Measurements from ENCODE around the gene ARHGAP24. TPM values are rescaled to one million over a fixed set of nuclear protein-coding genes. Genes with fewer than 3 reads are reported as not detected.

Gene ARHGAP24
- polyA plus RNA-seq, 1 of the 3 experiments (the other 2 are of a cell fraction) = 1.4 TPM

GRCh38 chr4:85755285-85755684 lies 280.3 kb downstream of the ARHGAP24 start (continued):
- no peak for TF ChIP-seq PBX3 (IDR thresholded peaks at IDR 0.05)
- no peak for TF ChIP-seq TCF12 (IDR thresholded peaks at IDR 0.05)
- TF ChIP-seq, protein P1, sequence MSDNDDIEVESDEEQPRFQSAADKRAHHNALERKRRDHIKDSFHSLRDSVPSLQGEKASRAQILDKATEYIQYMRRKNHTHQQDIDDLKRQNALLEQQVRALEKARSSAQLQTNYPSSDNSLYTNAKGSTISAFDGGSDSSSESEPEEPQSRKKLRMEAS (IDR thresholded peaks at IDR 0.05; ENCODE audit: low read depth) = no peak
- no peak for TF ChIP-seq RAD21 (IDR thresholded peaks at IDR 0.05; ENCODE audit: low read length)
- TF ChIP-seq ZBTB33 (IDR thresholded peaks at IDR 0.05; ENCODE audit: borderline replicate concordance, low read depth) = no peak
- no peak for TF ChIP-seq MEF2A (IDR thresholded peaks at IDR 0.05; ENCODE audit: borderline replicate concordance, low read depth)
- TF ChIP-seq NRF1 (IDR thresholded peaks at IDR 0.05; ENCODE audit: low read depth, low read length) = no peak

- no peaks in the 10 kb centered on the region; a peak in 1 of 4 replicates for H3K4me1 ChIP-seq (ENCODE audit: control insufficient read depth in 1 of 2, insufficient read depth in 2 of 2, low read depth in 1 of 2, low read length in 1 of 2)
- peaks cover 8% of the 10 kb centered on the region for H3F3A ChIP-seq (replicated peaks; ENCODE audit: insufficient read depth)
- peak; percentile 7 for DNase-seq
- no peaks in the 10 kb centered on the region for H3K27me3 ChIP-seq (ENCODE audit: insufficient read depth)
- no peaks in the 10 kb centered on the region for H3K9me3 ChIP-seq
- no peak overlapping the region for H3K4me3 ChIP-seq (ENCODE audit: low read depth in 2 of 2, low read length in 1 of 2)
- H2AFZ ChIP-seq (ENCODE audit: low read depth) = no peak overlapping the region
- ChIA-PET CTCF (interaction anchor here (0.6 to 1.5 kb wide), 4 partner anchors 22 to 609 kb away, joined by 3 to 7 read pairs (median 4); no protein-coding TSS in a partner anchor), POLR2A (no interaction called here)
- no peaks in the 10 kb centered on the region for H3K79me2 ChIP-seq (ENCODE audit: insufficient read depth)
- H3K4me2 ChIP-seq = no peak overlapping the region
- no peaks in the 10 kb centered on the region for H4K20me1 ChIP-seq (ENCODE audit: insufficient read depth)
- no peaks in the 10 kb centered on the region for H3K9me2 ChIP-seq
- H3K9ac ChIP-seq = no peak overlapping the region
- WGBS (ENCODE audit: low lambda C conversion rate) = 62% methylated on average over 3 of the region's 3 CpGs
- H3K27ac ChIP-seq (ENCODE audit: low read depth in 2 of 2, low read length in 1 of 2) = no peak overlapping the region
- no peaks in the 10 kb centered on the region for H3K36me3 ChIP-seq (replicated peaks in 1 of 2; ENCODE audit: control insufficient read depth in 1 of 2, insufficient read depth in 2 of 2, low read length in 1 of 2)
- TF ChIP-seq CTCF (IDR thresholded peaks at IDR 0.05) (peak; percentile 73), YY1 (IDR thresholded peaks at IDR 0.05; ENCODE audit: low read depth) (no peak), SMC3 (IDR thresholded peaks at IDR 0.05; ENCODE audit: low read depth, low read length) (peak; percentile 39; the same call in 1 of the 2 replicates), RAD21 (IDR thresholded peaks at IDR 0.05; ENCODE audit: low read length) (peak; percentile 52)
Observed at GRCh38 chr4:85756938-85757337, 282.0 kb downstream of the ARHGAP24 start.

- H4K20me1 ChIP-seq (ENCODE audit: insufficient read depth) = no peaks in the 10 kb centered on the region
- H3K4me3 ChIP-seq (ENCODE audit: low read depth in 2 of 2, low read length in 1 of 2) = no peak overlapping the region
- CTCF ChIA-PET = interaction anchor here (1.2 kb wide), 1 partner anchor 37 kb away, joined by 4 read pairs; no protein-coding TSS in a partner anchor
- no peaks in the 10 kb centered on the region for H3K27me3 ChIP-seq (ENCODE audit: insufficient read depth)
- no peaks in the 10 kb centered on the region for H3K9me3 ChIP-seq
- H3K9me2 ChIP-seq = no peaks in the 10 kb centered on the region
- WGBS (ENCODE audit: low lambda C conversion rate) = 80% methylated on average over 3 of the region's 3 CpGs
- H3K4me1 ChIP-seq (ENCODE audit: control insufficient read depth in 1 of 2, insufficient read depth in 2 of 2, low read depth in 1 of 2, low read length in 1 of 2) = peaks cover 6 to 8% of the 10 kb centered on the region in 2 experiments
- H3K27ac ChIP-seq (ENCODE audit: low read depth in 2 of 2, low read length in 1 of 2) = no peak overlapping the region
- H3K36me3 ChIP-seq (replicated peaks in 1 of 2; ENCODE audit: control insufficient read depth in 1 of 2, insufficient read depth in 2 of 2, low read length in 1 of 2) = no peaks in the 10 kb centered on the region
- DNase-seq = no peak
- no peak overlapping the region for H2AFZ ChIP-seq (ENCODE audit: low read depth)
- no peaks in the 10 kb centered on the region for H3K79me2 ChIP-seq (ENCODE audit: insufficient read depth)
- H3F3A ChIP-seq (replicated peaks; ENCODE audit: insufficient read depth) = peaks cover 25% of the 10 kb centered on the region
- POLR2A ChIA-PET = no interaction called here
- H3K9ac ChIP-seq = no peak overlapping the region
- H3K4me2 ChIP-seq = no peak overlapping the region
- TF ChIP-seq FOXJ3 (CRISPR knock-in tag; IDR thresholded peaks at IDR 0.05) (no peak), NFIC (IDR thresholded peaks at IDR 0.05; ENCODE audit: borderline replicate concordance) (no peak), EZH2phosphoT487 (IDR thresholded peaks at IDR 0.05; ENCODE audit: borderline replicate concordance, low read depth) (no peak), YY1 (IDR thresholded peaks at IDR 0.05; ENCODE audit: low read depth) (no peak), POLR2AphosphoS5 (IDR thresholded peaks at IDR 0.05; ENCODE audit: low read depth, low read length) (no peak), USF2 (IDR thresholded peaks at IDR 0.05; ENCODE audit: borderline replicate concordance, low read depth, low read length) (no peak), SMC3 (IDR thresholded peaks at IDR 0.05; ENCODE audit: low read depth, low read length) (no peak), FOXM1 (IDR thresholded peaks at IDR 0.05; ENCODE audit: low read depth) (no peak), PBX3 (IDR thresholded peaks at IDR 0.05) (no peak), MEF2A (IDR thresholded peaks at IDR 0.05; ENCODE audit: borderline replicate concordance, low read depth) (no peak)
Observed at GRCh38 chr4:85759388-85759787, 284.4 kb downstream of the ARHGAP24 start.

All from SK-N-SH (cell line).